HEK293 (cell line): Measurements from ENCODE around the gene GALNT2.

ENCODE experiments used
- CTCF ChIP-seq: fragments of 450-650 bp; formaldehyde crosslinking; IDR thresholded peaks from 2 replicates; pipeline ENCODE4 v1.5.1; 2016; ENCODE audit warnings: missing biosample characterization, missing genetic modification characterization
- ZNF558 ChIP-seq: fragments of 450-650 bp; formaldehyde crosslinking; IDR thresholded peaks from 2 replicates; pipeline ENCODE4 v1.5.1; 2016; ENCODE audit warnings: missing biosample characterization, missing genetic modification characterization

- no peak for TF ChIP-seq CTCF
- no peak for TF ChIP-seq ZNF558
Measured at GRCh38 chr1:230321741-230322420, 254.8 kb downstream of the GALNT2 start.
